Measurements from ENCODE around the gene COL11A2. TPM values are rescaled to one million over a fixed set of nuclear protein-coding genes. Genes with fewer than 3 reads are reported as not detected.

Gene COL11A2
- total RNA-seq, 1 experiment from 2014 or later, result 0.91 TPM

GRCh38 chr6:33209856-33210255 is 17.6 kb upstream of the COL11A2 start:
- BruUV-seq (replicated peaks), result no TSS peak

GRCh38 chr6:33208091-33208967 is 16.1 kb upstream of the COL11A2 start, which contains the start of gene RING1:
RING1 (plus strand) TSS chr6:33208500; CDS start chr6:33208823, 323 bp downstream.
- TF ChIP-seq, protein P1, sequence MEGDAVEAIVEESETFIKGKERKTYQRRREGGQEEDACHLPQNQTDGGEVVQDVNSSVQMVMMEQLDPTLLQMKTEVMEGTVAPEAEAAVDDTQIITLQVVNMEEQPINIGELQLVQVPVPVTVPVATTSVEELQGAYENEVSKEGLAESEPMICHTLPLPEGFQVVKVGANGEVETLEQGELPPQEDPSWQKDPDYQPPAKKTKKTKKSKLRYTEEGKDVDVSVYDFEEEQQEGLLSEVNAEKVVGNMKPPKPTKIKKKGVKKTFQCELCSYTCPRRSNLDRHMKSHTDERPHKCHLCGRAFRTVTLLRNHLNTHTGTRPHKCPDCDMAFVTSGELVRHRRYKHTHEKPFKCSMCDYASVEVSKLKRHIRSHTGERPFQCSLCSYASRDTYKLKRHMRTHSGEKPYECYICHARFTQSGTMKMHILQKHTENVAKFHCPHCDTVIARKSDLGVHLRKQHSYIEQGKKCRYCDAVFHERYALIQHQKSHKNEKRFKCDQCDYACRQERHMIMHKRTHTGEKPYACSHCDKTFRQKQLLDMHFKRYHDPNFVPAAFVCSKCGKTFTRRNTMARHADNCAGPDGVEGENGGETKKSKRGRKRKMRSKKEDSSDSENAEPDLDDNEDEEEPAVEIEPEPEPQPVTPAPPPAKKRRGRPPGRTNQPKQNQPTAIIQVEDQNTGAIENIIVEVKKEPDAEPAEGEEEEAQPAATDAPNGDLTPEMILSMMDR (IDR thresholded peaks at IDR 0.05; ENCODE audit: unreplicated experiment), result no peak
- Mint-ChIP-seq H3K4me1 (ENCODE audit: insufficient read depth, unreplicated experiment) (peaks cover 50% of the 10 kb centered on the region), H3K9me3 (ENCODE audit: unreplicated experiment) (no peaks in the 10 kb centered on the region), H3K4me3 (ENCODE audit: unreplicated experiment) (peak within 1 kb of the TSS; percentile 87), H3K27ac (ENCODE audit: low read depth, unreplicated experiment) (peak within 1 kb of the TSS; percentile 94), H3K36me3 (ENCODE audit: insufficient read depth, unreplicated experiment) (peaks cover 16% of the 10 kb centered on the region), H3K27me3 (ENCODE audit: insufficient read depth, unreplicated experiment) (peaks cover 12% of the 10 kb centered on the region)
- no TSS peak for BruUV-seq (replicated peaks)
- peak; percentile 52 for DNase-seq (ENCODE audit: unreplicated experiment)
- CTCF ChIA-PET, result interaction anchor here (0.6 to 1.5 kb wide), 8 partner anchors 10 to 1654 kb away, joined by 3 to 5 read pairs (median 3); no protein-coding TSS in a partner anchor
- intact Hi-C loops (cut with micrococcal nuclease), result loop anchor here (2.0 kb wide), 1 partner anchor 40 kb away; no protein-coding TSS in a partner anchor
- POLR2A ChIA-PET, result interaction anchor here (0.6 to 3.7 kb wide), 26 partner anchors 9 to 1013 kb away, joined by 3 to 73 read pairs (median 4); partner anchors contain the start of genes B3GALT4, RPS18, VPS52 and ZBTB22

More at GRCh38 chr6:33209856-33210255, 17.6 kb upstream of the COL11A2 start:
- intact Hi-C loops (cut with micrococcal nuclease), result loop anchor here (2.0 kb wide), 1 partner anchor 39 kb away; no protein-coding TSS in a partner anchor
- DNase-seq (ENCODE audit: unreplicated experiment), result no peak
- CTCF ChIA-PET, result interaction anchor here (0.7 to 1.5 kb wide), 3 partner anchors 12 to 90 kb away, joined by 3 to 5 read pairs (median 3); no protein-coding TSS in a partner anchor
- Mint-ChIP-seq H3K27ac (ENCODE audit: low read depth, unreplicated experiment) (peak overlapping the region; percentile 94), H3K27me3 (ENCODE audit: insufficient read depth, unreplicated experiment) (peaks cover 27% of the 10 kb centered on the region), H3K4me1 (ENCODE audit: insufficient read depth, unreplicated experiment) (peaks cover 48% of the 10 kb centered on the region), H3K36me3 (ENCODE audit: insufficient read depth, unreplicated experiment) (peaks cover 14% of the 10 kb centered on the region), H3K4me3 (ENCODE audit: unreplicated experiment) (peak overlapping the region; percentile 87), H3K9me3 (ENCODE audit: unreplicated experiment) (no peaks in the 10 kb centered on the region)
- POLR2A ChIA-PET, result interaction anchor here (1.6 to 3.7 kb wide), 2 partner anchors 9 to 39 kb away, joined by 11 to 73 read pairs; no protein-coding TSS in a partner anchor
- TF ChIP-seq, protein P1 (IDR thresholded peaks at IDR 0.05; ENCODE audit: unreplicated experiment), result no peak

- CTCF ChIA-PET, result interaction anchor here (1.2 kb wide), 1 partner anchor 41 kb away, joined by 4 read pairs; no protein-coding TSS in a partner anchor
- TSS peak; percentile 87 for BruUV-seq (replicated peaks)
- peaks cover 23% of the 10 kb centered on the region for H3K36me3 Mint-ChIP-seq (ENCODE audit: insufficient read depth, unreplicated experiment)
- H3K4me1 Mint-ChIP-seq (ENCODE audit: insufficient read depth, unreplicated experiment), result peaks cover 50% of the 10 kb centered on the region
- DNase-seq (ENCODE audit: unreplicated experiment), result peak; percentile 34
- peak overlapping the region; percentile 87 for H3K4me3 Mint-ChIP-seq (ENCODE audit: unreplicated experiment)
- peaks cover 5% of the 10 kb centered on the region for H3K27me3 Mint-ChIP-seq (ENCODE audit: insufficient read depth, unreplicated experiment)
- POLR2A ChIA-PET, result interaction anchor here (0.7 to 3.7 kb wide), 13 partner anchors 8 to 236 kb away, joined by 3 to 73 read pairs (median 5); partner anchors contain the start of genes B3GALT4, RPS18 and VPS52
- peak overlapping the region; percentile 94 for H3K27ac Mint-ChIP-seq (ENCODE audit: low read depth, unreplicated experiment)
- TF ChIP-seq, protein P1 (IDR thresholded peaks at IDR 0.05; ENCODE audit: unreplicated experiment), result no peak
- no peaks in the 10 kb centered on the region for H3K9me3 Mint-ChIP-seq (ENCODE audit: unreplicated experiment)
- intact Hi-C loops (cut with micrococcal nuclease), result loop anchor here (2.0 kb wide), 1 partner anchor 41 kb away; no protein-coding TSS in a partner anchor
Measured at GRCh38 chr6:33207552-33208090, 15.4 kb upstream of the COL11A2 start.

All from MCF 10A (cell line).